Muscle layer of duodenum (tissue), 2 donors: ENCODE measurements around the gene LNX1.

Experiments used
- H3K27ac ChIP-seq: one replicate; pipeline ENCODE4 v1.7.0; 2013; ENCODE audit warnings: mild to moderate bottlenecking, low read length
- H3K27me3 ChIP-seq: one replicate; pipeline ENCODE4 v1.7.0; 2013; ENCODE audit warnings: low read depth, mild to moderate bottlenecking, control low read depth, low read length
- H3K36me3 ChIP-seq, 2 donors: one replicate each; pipeline ENCODE4 v1.7.0; 2013; ENCODE audit warnings: low read length in 2 of 2, control low read depth in 1 of 2, mild to moderate bottlenecking in 1 of 2; ENCODE audit not compliant: insufficient read depth in 2 of 2, control insufficient read depth in 1 of 2
- H3K4me1 ChIP-seq, 2 donors: one replicate each; pipeline ENCODE4 v1.7.0; 2013; ENCODE audit warnings: low read length in 2 of 2, mild to moderate bottlenecking in 2 of 2, control low read depth in 1 of 2, moderate library complexity in 1 of 2; ENCODE audit not compliant: insufficient read depth in 2 of 2, control insufficient read depth in 1 of 2
- H3K4me3 ChIP-seq, 2 donors: one replicate each; pipeline ENCODE4 v1.7.0; 2013; ENCODE audit warnings: low read length in 2 of 2, low read depth in 1 of 2, mild to moderate bottlenecking in 1 of 2
- H3K9me3 ChIP-seq, 2 donors: one replicate each; pipeline ENCODE4 v1.7.0; 2013; ENCODE audit warnings: low read length in 2 of 2, control low read depth in 1 of 2, mild to moderate bottlenecking in 1 of 2; ENCODE audit not compliant: control insufficient read depth in 1 of 2
- donor health status: healthy.

Gene LNX1

DNA sequence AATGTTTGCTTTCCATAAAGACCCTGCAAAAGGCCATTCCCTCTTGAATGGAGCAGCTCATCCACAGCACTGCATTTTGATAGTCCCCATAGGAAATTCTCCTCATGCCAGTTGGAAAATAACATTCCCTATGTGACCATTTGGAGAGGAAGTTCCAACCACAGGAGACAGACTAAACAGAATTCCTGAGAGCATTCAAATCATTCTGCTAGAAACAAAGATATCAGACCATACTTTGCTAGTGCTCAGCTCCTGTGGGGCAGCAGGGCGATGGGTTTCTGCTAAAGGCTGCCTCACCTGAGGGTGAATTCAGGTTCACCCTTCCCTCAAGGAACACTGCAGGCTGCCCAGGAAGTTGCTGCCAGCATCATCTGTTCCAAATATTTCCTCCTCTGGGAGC, 58.8 kb downstream of the LNX1 start:
- Histone ChIP-seq H3K36me3 (no peaks in the 10 kb centered on the region), H3K27me3 (no peaks in the 10 kb centered on the region), H3K27ac (no peak overlapping the region), H3K4me1 (no peaks in the 10 kb centered on the region), H3K4me3 (no peak overlapping the region), H3K9me3 (no peaks in the 10 kb centered on the region)

DNA sequence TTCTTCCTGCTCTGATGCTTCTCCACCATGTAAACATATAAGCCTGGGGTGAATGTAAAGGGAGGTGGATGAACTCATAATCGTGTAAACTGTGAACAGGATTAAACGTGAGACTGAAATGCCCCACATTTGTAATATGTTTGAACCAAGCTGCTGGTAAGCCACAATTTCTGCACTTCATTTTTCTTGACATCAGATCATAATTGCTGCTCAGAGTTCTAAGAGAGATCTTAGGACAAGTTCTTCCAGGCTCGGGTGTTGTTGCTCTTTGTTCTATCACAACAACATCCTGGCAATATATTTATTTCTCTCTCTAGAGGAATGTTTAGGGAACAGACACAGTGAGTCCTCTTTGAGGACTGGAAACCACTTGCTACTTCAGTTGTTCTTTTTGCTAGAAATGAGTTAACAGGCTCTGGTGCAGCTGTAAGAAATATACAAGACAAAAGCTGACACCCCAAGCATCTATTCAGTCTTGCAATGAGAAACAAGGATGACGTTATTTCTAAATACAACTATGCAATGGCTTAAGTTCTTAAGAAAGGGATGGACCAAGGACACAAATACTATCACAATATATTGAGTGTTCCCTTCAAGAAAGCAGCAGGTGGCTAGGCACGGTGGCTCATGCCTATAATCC, 59.6 kb downstream of the LNX1 start:
- H3K27me3 ChIP-seq: no peaks in the 10 kb centered on the region
- no peak overlapping the region for H3K27ac ChIP-seq
- H3K4me1 ChIP-seq: no peaks in the 10 kb centered on the region
- no peaks in the 10 kb centered on the region for H3K9me3 ChIP-seq
- no peaks in the 10 kb centered on the region for H3K36me3 ChIP-seq
- H3K4me3 ChIP-seq: no peak overlapping the region

DNA sequence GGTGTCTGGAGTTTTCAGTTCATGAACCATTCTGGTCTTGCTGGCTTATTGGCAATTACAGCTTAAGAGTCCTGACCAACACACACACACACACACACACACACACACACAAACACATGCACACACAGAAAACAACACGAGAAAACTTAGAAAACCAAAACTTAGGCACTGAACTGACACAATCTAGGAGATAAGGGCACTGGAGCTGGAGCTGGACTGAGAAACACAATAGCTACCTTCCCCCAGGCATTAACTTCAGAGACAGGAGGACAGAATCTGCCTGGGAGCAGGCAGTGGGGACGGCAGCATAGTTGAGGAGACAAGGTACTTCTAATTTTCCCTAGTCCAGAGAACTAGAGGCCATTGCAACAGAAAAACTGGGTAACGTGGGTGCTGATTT, 62.3 kb downstream of the LNX1 start:
- no peak overlapping the region for H3K27ac ChIP-seq
- H3K36me3 ChIP-seq: no peaks in the 10 kb centered on the region
- no peaks in the 10 kb centered on the region for H3K27me3 ChIP-seq
- H3K4me1 ChIP-seq: no peaks in the 10 kb centered on the region
- no peaks in the 10 kb centered on the region for H3K9me3 ChIP-seq
- H3K4me3 ChIP-seq: no peak overlapping the region

DNA sequence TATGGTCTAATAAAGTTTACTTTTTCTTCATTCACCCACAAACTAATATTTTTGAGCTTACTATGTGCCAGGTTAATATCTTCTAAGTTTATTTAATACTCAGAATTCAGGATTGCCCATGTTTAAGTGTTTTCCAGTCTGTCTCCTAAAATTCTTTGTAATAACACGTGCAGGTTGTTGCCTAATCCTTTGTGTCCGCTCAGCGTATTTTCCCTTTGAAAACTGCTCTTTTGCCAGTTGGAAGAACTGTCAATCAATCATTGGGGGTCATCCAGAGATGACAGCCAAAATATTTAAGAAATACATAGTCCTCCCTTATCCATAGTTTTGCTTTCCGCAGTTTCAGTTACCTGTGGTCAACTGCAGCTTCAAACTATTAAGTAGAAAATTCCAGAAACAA, 63.4 kb downstream of the LNX1 start:
- Histone ChIP-seq H3K4me3 (no peak overlapping the region), H3K27ac (no peak overlapping the region), H3K27me3 (no peaks in the 10 kb centered on the region), H3K4me1 (no peaks in the 10 kb centered on the region), H3K36me3 (no peaks in the 10 kb centered on the region), H3K9me3 (no peaks in the 10 kb centered on the region)

DNA sequence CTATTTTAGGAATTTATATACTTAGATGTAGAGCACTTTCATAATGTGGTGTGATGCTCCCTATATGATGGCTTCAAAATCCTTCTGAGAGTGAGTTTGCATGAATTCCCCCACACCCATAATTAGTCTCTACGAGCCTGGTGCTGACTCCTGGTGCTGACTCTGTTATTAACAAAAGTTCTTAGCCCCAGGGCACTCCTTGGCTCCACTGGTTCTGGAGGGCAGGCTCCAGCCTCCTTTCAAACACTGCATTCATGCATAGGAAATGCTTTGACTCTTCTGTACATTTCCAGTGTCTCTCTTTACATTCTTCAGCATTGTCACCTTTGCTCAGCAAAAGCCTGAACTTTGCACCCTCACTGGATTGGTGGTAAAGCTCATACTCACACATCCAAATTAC, 64.0 kb downstream of the LNX1 start:
- H3K9me3 ChIP-seq: no peaks in the 10 kb centered on the region
- H3K4me1 ChIP-seq: no peaks in the 10 kb centered on the region
- no peak overlapping the region for H3K27ac ChIP-seq
- H3K27me3 ChIP-seq: no peaks in the 10 kb centered on the region
- H3K36me3 ChIP-seq: no peaks in the 10 kb centered on the region
- H3K4me3 ChIP-seq: no peak overlapping the region

DNA sequence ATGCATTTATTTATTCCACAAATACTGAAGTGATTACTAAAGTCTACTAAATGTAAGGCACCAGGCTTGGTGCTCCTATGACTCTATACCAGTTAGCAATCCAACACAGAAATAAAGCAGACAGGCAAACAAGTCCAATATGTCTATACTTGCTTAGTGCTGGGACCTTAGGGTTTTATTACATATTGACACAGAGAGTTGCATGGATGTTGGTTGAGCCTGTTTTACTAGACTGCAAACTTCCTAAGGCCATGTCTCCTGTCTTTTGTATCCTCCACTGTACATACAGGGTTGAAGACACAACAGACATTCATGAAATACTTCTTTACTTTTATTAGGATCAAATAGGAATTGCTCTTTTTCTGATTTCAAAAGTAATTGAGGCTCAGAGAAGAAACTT, 69.0 kb downstream of the LNX1 start:
- Histone ChIP-seq H3K4me1 (no peaks in the 10 kb centered on the region), H3K27me3 (no peaks in the 10 kb centered on the region), H3K27ac (no peak overlapping the region), H3K36me3 (no peaks in the 10 kb centered on the region), H3K4me3 (no peak overlapping the region), H3K9me3 (no peaks in the 10 kb centered on the region)

DNA sequence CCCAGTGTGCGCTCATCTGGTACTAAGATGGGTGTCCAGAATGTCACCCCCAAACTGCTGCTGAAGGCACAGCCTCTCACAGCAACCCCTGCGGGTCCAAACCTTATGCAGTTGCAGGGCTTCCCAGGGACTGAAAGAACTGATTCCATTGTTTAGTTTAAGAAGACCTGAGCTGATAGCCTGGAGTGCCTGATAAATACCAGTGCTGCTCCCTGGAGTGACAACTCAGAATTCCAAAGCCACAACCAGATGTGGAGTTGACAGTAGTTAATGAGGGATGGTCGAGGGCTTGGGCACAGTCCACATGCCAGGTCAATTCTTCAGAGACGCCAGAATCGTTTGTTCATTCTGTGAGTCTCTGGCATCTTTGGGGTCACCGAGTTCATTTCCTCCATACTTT, 71.2 kb downstream of the LNX1 start:
- H3K4me1 ChIP-seq: no peaks in the 10 kb centered on the region
- H3K27me3 ChIP-seq: no peaks in the 10 kb centered on the region
- H3K27ac ChIP-seq: no peak overlapping the region
- H3K4me3 ChIP-seq: no peak overlapping the region
- H3K9me3 ChIP-seq: no peaks in the 10 kb centered on the region
- no peaks in the 10 kb centered on the region for H3K36me3 ChIP-seq

DNA sequence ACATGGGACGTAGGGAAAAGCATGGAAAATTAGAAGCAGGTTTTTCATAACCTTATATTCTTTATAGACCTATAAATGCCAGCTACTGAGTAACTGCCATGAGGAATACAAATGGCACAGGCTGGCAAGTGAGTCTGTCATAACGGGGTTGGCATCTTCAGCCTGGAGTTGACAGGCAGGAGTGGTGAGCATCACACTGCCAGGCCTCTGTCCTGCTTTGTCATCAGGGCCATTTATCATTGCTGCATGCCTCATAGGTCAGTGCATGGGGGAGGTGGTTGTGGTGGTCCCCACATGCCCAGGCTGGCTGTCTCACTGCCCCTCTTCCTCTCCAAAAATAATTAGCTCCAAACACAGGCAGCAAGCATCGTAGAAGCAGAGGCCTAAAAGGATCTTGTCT, 72.5 kb downstream of the LNX1 start:
- H3K4me3 ChIP-seq: no peak overlapping the region
- no peaks in the 10 kb centered on the region for H3K4me1 ChIP-seq
- no peaks in the 10 kb centered on the region for H3K27me3 ChIP-seq
- H3K27ac ChIP-seq: no peak overlapping the region
- no peaks in the 10 kb centered on the region for H3K36me3 ChIP-seq
- no peaks in the 10 kb centered on the region for H3K9me3 ChIP-seq

DNA sequence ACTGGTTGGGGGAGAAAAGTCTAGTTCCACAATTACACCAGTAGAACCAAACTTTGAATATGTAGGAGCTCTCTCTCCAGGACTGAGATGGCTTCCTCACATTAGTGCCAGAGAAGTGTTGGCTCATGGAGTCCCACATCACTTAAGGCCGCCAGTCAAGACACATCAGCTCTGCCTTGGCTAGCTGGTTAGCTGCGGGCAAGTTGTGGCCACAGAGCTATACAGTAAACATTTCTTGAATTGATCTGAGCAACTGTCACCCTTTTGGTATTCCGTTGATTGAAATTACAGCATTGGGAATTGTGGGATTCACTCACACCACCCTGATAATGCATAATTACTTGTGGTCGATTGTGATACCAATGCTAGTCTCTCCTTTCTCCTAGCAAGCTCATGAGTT, 76.2 kb downstream of the LNX1 start:
- Histone ChIP-seq H3K27ac (no peak overlapping the region), H3K36me3 (no peaks in the 10 kb centered on the region), H3K9me3 (no peaks in the 10 kb centered on the region), H3K4me3 (no peak overlapping the region), H3K4me1 (no peaks in the 10 kb centered on the region), H3K27me3 (no peaks in the 10 kb centered on the region)

DNA sequence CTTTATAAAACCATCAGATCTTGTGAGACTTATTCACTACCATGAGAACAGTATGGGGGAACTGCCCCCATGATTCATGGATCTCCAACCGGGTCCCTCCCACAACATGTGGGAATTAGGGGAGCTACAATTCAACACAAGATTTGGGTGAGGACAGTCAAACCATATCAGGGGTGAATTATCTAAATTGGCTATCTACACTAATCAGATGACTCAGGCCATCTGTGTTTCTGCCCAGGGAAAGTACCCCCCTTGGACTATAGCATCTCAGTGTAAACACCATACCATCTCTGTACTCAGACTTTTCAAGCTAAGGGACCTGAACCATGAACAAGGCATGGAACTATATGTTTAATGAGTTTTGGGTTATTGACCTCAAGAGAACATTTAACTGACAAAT, 76.8 kb downstream of the LNX1 start:
- H3K27ac ChIP-seq: no peak overlapping the region
- no peaks in the 10 kb centered on the region for H3K4me1 ChIP-seq
- H3K4me3 ChIP-seq: no peak overlapping the region
- no peaks in the 10 kb centered on the region for H3K36me3 ChIP-seq
- H3K27me3 ChIP-seq: no peaks in the 10 kb centered on the region
- no peaks in the 10 kb centered on the region for H3K9me3 ChIP-seq

DNA sequence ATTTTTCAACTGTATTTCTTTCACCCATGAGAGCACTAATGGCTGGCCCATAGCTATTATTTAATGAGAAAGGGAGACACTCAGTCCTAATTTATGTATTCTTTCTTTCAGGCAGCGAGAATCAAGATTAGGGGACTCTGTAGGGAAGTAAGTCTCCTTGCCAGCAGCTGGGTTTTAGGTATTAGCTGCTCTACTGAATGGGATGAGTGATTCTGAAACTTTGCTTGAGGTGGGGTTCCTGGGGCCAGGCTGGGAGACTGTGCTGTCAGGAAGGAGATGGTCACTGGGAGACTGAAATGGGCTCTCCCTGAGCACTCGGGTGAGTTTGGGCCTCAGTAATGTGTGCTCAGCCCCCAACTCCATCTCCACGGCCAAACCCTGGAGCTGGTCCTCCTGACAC, 78.7 kb downstream of the LNX1 start:
- Histone ChIP-seq H3K9me3 (no peaks in the 10 kb centered on the region), H3K36me3 (peaks cover 0 to 5% of the 10 kb centered on the region in 2 donors), H3K27me3 (no peaks in the 10 kb centered on the region), H3K27ac (no peak overlapping the region), H3K4me1 (no peaks in the 10 kb centered on the region), H3K4me3 (no peak overlapping the region)

DNA sequence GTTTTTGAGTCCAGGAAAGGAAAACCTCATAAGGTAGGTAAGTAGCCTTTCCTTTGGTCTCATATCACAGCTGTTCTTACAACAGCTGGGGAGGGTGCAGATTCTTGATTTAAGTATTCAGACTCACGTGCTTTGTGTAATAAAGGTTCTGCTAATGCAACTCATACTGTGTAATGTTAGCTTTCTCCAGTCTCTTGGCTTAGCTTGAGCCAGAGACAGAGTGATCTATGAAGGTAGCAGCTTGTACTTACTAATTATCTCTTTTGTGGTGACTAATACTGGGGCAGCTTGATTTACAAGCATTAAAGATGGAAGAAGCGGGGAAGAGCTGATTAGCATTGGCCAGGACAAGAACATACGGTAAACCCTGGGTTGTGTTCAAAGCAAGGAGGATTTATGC, 80.3 kb downstream of the LNX1 start:
- Histone ChIP-seq H3K9me3 (no peaks in the 10 kb centered on the region), H3K4me3 (no peak overlapping the region), H3K36me3 (peaks cover 0 to 5% of the 10 kb centered on the region in 2 donors), H3K27me3 (no peaks in the 10 kb centered on the region), H3K27ac (no peak overlapping the region), H3K4me1 (no peaks in the 10 kb centered on the region)
